B cell (primary cell): ENCODE measurements around the gene VCX. TPM values are rescaled to one million over a fixed set of nuclear protein-coding genes. Genes with fewer than 3 reads are reported as not detected.

Source experiments
- ATAC-seq: fragments of 200-7000 bp; cut with Tn5 transposase; one replicate; pipeline ENCODE4 v1.10.0; 2021; ENCODE audit warnings: low read depth, mild to moderate bottlenecking, moderate number of reproducible peaks, moderate library complexity
- CTCF ChIA-PET: fragments of 350-600 bp; sonication (Branson Sonifier 250); formaldehyde crosslinking; loops from one replicate; lab custom pipeline; 2021; ENCODE audit warnings: antibody characterized with exemption, inconsistent platforms; lab: Charles Lee
- POLR2A ChIA-PET: fragments of 350-600 bp; sonication (Branson Sonifier 250); formaldehyde crosslinking; loops from one replicate; lab custom pipeline; 2021; ENCODE audit warnings: antibody characterized with exemption; lab: Charles Lee
- DNase-seq: peaks from one replicate; pipeline ENCODE4 v3.0.0; 2013
- H2AFZ ChIP-seq: 2 replicates; pipeline ENCODE4 v1.6.1; 2012; ENCODE audit warnings: mild to moderate bottlenecking, low read depth, low read length; ENCODE audit not compliant: insufficient read depth, poor library complexity, severe bottlenecking
- H3K27ac ChIP-seq, 2 donors: 1 replicate in 1 of 2; 2 replicates in 1 of 2; pipeline ENCODE4 v1.5.1; 2012 to 2013; ENCODE audit warnings: low read length in 2 of 2, mild to moderate bottlenecking in 2 of 2, moderate library complexity in 1 of 2
- H3K27me3 ChIP-seq, 4 experiments: fragments of 200-600 bp in 1 of 4; sonication (generic) in 1 of 4; replicated peaks in 1 of 4; 1 replicate in 2 of 4; 2 replicates in 2 of 4; pipeline versions ENCODE4 v1.6.1 to v1.7.0; 2013 to 2016; ENCODE audit warnings: low read length in 3 of 4, mild to moderate bottlenecking in 2 of 4, mixed read lengths in 1 of 4, moderate library complexity in 1 of 4; ENCODE audit not compliant: insufficient read depth in 4 of 4, control insufficient read depth in 3 of 4; ENCODE audit errors: control extremely low read depth in 1 of 4
- H3K36me3 ChIP-seq, 2 experiments: replicated peaks in 1 of 2; 1 replicate in 1 of 2; 2 replicates in 1 of 2; pipeline versions ENCODE4 v1.6.1 to v1.7.1; 2013; ENCODE audit warnings: low read length in 1 of 2; ENCODE audit not compliant: insufficient read depth in 2 of 2, control insufficient read depth in 1 of 2; ENCODE audit errors: control extremely low read depth in 1 of 2, extremely low read depth in 1 of 2
- H3K4me1 ChIP-seq, 2 donors: fragments of 200-600 bp in 1 of 2; sonication (generic) in 1 of 2; 1 replicate in 1 of 2; 2 replicates in 1 of 2; pipeline versions ENCODE4 v1.5.1 to v1.6.1; 2013 to 2017; ENCODE audit warnings: low read length in 2 of 2; ENCODE audit not compliant: control insufficient read depth in 2 of 2, insufficient read depth in 2 of 2
- H3K4me2 ChIP-seq: replicated peaks from 2 replicates; pipeline ENCODE3; 2012; ENCODE audit warnings: mild to moderate bottlenecking, low read depth, low read length; ENCODE audit not compliant: poor library complexity, severe bottlenecking
- H3K4me3 ChIP-seq, 5 experiments: fragments of 200-600 bp in 1 of 5; sonication (generic) in 1 of 5; 1 replicate in 3 of 5; 2 replicates in 2 of 5; pipeline versions ENCODE4 v1.5.1 to v1.7.0; 2011 to 2016; ENCODE audit warnings: low read length in 4 of 5, mild to moderate bottlenecking in 4 of 5, low read depth in 2 of 5, control low read depth in 1 of 5, moderate library complexity in 1 of 5; ENCODE audit not compliant: insufficient read depth in 1 of 5; ENCODE audit errors: control extremely low read depth in 1 of 5, extremely low read depth in 1 of 5
- H3K79me2 ChIP-seq: fragments of 200-600 bp; sonication (generic); one replicate; pipeline ENCODE4 v1.6.0; 2016; ENCODE audit warnings: low read length; ENCODE audit not compliant: control insufficient read depth, insufficient read depth
- H3K9ac ChIP-seq: fragments of 200-600 bp; sonication (generic); 2 replicates; pipeline ENCODE4 v1.6.1; 2017; ENCODE audit warnings: mild to moderate bottlenecking, low read length, moderate library complexity
- H3K9me3 ChIP-seq, 3 donors: one replicate each; pipeline versions ENCODE4 v1.6.1 to v1.7.1; 2013; ENCODE audit warnings: low read length in 2 of 3; ENCODE audit not compliant: control insufficient read depth in 2 of 3, insufficient read depth in 1 of 3; ENCODE audit errors: control extremely low read depth in 1 of 3
- H4K20me1 ChIP-seq: 2 replicates; pipeline ENCODE4 v1.6.0; 2012; ENCODE audit warnings: mild to moderate bottlenecking, low read length; ENCODE audit not compliant: insufficient read depth, control insufficient read depth, poor library complexity, severe bottlenecking
- H3K27ac Mint-ChIP-seq: one replicate; pipeline ENCODE4 v1.8.0; 2021; ENCODE audit warnings: mixed read lengths
- H3K27me3 Mint-ChIP-seq: one replicate; pipeline ENCODE4 v1.8.0; 2021; ENCODE audit warnings: mixed read lengths
- H3K4me1 Mint-ChIP-seq: one replicate; pipeline ENCODE4 v1.8.0; 2021; ENCODE audit warnings: mixed read lengths
- H3K4me3 Mint-ChIP-seq: one replicate; pipeline ENCODE4 v1.8.0; 2021; ENCODE audit warnings: mixed read lengths
- H3K9me3 Mint-ChIP-seq: one replicate; pipeline ENCODE4 v1.8.0; 2022; ENCODE audit warnings: mixed read lengths; ENCODE audit not compliant: insufficient read depth
- EZH2 ChIP-seq: IDR thresholded peaks from 2 replicates; pipeline ENCODE4 v1.6.1; 2012; ENCODE audit warnings: borderline replicate concordance, low read depth, mild to moderate bottlenecking, moderate library complexity, low read length; ENCODE audit not compliant: insufficient read depth, poor library complexity, severe bottlenecking
- WGBS: methylation state at CpG from one replicate; pipeline ENCODE4 v1.1.5; 2013; ENCODE audit warnings: missing lambda C conversion rate; ENCODE audit not compliant: insufficient coverage; 5-methylcytosine and 5-hydroxymethylcytosine counted together
- intact Hi-C: fragments of 100-400 bp; cut with micrococcal nuclease; formaldehyde crosslinking; loops from one replicate; pipeline ENCODE4 v1.10.0; 2022
- polyA plus RNA-seq: library from polyadenylated mRNA; depleted of rRNA; stranded (reverse); fragments of >200 nt; gene quantifications from 2 replicates; pipeline ENCODE4 v1.2.3, GENCODE V29; 2012
- total RNA-seq, 2 donors: library from RNA; stranded (reverse); fragments of 120-200 nt in 1 of 2; gene quantifications; 1 replicate in 1 of 2; 2 replicates in 1 of 2; pipeline versions ENCODE4 v1.2.3 to v1.2.4, GENCODE V29; 2013 to 2022
- TF ChIP-seq, protein P1 (sequence below): fragments of 200-600 bp; IDR thresholded peaks from one replicate; pipeline ENCODE4 v1.8.0; 2022; ENCODE audit warnings: antibody characterized with exemption, mild to moderate bottlenecking

VCX gene
- total and polyA plus RNA-seq, 2 donors (not counting 1 experiment from before 2014, with no cell fraction given) = not detected

GRCh38 chrX:7828594-7828993 lies 14.4 kb upstream of the VCX start:
- no peaks in the 10 kb centered on the region for H4K20me1 ChIP-seq
- H3K4me2 ChIP-seq = no peak overlapping the region
- no peak overlapping the region for H3K27ac ChIP-seq
- TF ChIP-seq, protein P1, sequence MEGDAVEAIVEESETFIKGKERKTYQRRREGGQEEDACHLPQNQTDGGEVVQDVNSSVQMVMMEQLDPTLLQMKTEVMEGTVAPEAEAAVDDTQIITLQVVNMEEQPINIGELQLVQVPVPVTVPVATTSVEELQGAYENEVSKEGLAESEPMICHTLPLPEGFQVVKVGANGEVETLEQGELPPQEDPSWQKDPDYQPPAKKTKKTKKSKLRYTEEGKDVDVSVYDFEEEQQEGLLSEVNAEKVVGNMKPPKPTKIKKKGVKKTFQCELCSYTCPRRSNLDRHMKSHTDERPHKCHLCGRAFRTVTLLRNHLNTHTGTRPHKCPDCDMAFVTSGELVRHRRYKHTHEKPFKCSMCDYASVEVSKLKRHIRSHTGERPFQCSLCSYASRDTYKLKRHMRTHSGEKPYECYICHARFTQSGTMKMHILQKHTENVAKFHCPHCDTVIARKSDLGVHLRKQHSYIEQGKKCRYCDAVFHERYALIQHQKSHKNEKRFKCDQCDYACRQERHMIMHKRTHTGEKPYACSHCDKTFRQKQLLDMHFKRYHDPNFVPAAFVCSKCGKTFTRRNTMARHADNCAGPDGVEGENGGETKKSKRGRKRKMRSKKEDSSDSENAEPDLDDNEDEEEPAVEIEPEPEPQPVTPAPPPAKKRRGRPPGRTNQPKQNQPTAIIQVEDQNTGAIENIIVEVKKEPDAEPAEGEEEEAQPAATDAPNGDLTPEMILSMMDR = no peak
- TF ChIP-seq EZH2 = no peak
- H3K27me3 ChIP-seq = no peaks in the 10 kb centered on the region
- intact Hi-C loops = no loop called here
- no peaks in the 10 kb centered on the region for H3K4me1 ChIP-seq
- ChIA-PET POLR2A (no interaction called here), CTCF (no interaction called here)
- H3K79me2 ChIP-seq = no peaks in the 10 kb centered on the region
- Mint-ChIP-seq H3K27me3 (peaks cover 3% of the 10 kb centered on the region), H3K4me3 (no peak overlapping the region), H3K4me1 (no peaks in the 10 kb centered on the region), H3K9me3 (no peaks in the 10 kb centered on the region), H3K27ac (no peak overlapping the region)
- no CpG with 5 or more reads among the region's 2 CpGs for WGBS
- H3K9me3 ChIP-seq = no peaks in the 10 kb centered on the region
- H3K9ac ChIP-seq = no peak overlapping the region
- H2AFZ ChIP-seq = no peak overlapping the region
- H3K4me3 ChIP-seq = no peak overlapping the region
- DNase-seq = no peak
- H3K36me3 ChIP-seq = no peaks in the 10 kb centered on the region
- ATAC-seq = no peak

DNA sequence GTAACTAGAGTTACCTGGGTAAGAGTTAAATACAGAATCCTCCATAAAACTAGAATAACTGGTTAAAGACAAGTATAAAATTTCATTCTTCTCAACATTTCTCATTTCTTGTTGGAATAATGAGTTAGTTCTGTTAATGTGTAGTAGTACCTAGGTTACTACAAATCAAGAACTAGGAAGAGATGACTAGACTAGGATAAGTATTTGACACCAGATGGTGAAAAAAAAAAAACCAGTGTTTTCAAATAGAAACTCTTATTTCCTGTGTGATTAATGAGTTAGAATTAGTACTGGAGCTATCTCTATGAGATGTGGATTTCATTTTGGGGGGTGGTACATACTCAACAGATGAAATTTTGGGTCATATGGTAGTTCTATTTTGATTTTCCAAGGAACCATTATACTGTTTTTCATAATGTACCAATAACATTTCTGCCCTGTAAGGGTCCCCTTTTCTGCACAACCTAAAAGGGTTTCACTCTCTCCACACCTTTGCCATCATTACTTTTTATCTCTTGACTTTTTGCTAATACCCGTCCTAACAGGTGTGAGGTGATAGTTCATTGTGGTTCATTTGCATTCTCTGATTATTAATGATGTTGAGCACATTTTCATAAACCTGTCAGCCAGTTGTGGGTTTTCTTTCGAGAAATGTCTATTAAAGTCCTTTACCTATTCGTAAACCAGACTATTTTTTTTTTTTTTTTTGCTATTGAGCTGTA lies 1.7 kb upstream of the VCX start:
- no peaks in the 10 kb centered on the region for H3K79me2 ChIP-seq
- WGBS = no CpG with 5 or more reads among the region's 3 CpGs
- intact Hi-C loops = no loop called here
- no peak for ATAC-seq
- H3K4me3 ChIP-seq = no peak overlapping the region
- no peak overlapping the region for H3K27ac ChIP-seq
- no peak for DNase-seq
- H3K27ac Mint-ChIP-seq = no peak overlapping the region
- H3K9ac ChIP-seq = no peak overlapping the region
- POLR2A ChIA-PET = no interaction called here
- TF ChIP-seq, protein P1 = no peak
- TF ChIP-seq EZH2 = no peak
- H3K27me3 ChIP-seq = no peaks in the 10 kb centered on the region
- no peaks in the 10 kb centered on the region for H3K4me1 ChIP-seq
- H3K9me3 Mint-ChIP-seq = no peaks in the 10 kb centered on the region
- H3K4me1 Mint-ChIP-seq = no peaks in the 10 kb centered on the region
- no peak overlapping the region for H3K4me3 Mint-ChIP-seq
- H3K9me3 ChIP-seq = no peaks in the 10 kb centered on the region
- no peak overlapping the region for H2AFZ ChIP-seq
- CTCF ChIA-PET = no interaction called here
- H3K4me2 ChIP-seq = no peak overlapping the region
- no peaks in the 10 kb centered on the region for H3K36me3 ChIP-seq
- no peaks in the 10 kb centered on the region for H4K20me1 ChIP-seq
- H3K27me3 Mint-ChIP-seq = no peaks in the 10 kb centered on the region
